Testis (tissue), 3 donors: Measurements from ENCODE around the gene SCNN1A. TPM values are rescaled to one million over a fixed set of nuclear protein-coding genes. Genes with fewer than 3 reads are reported as not detected.
A peak's percentile ranks its signal among the peaks of the same experiment; 100 is the strongest.

Experiments used
- DNase-seq: peaks from one replicate; pipeline ENCODE4 v3.0.0-alpha.2; 2019
- H3K27ac ChIP-seq, 2 donors: fragments of 200-600 bp; sonication (generic); one replicate each; pipeline ENCODE4 v1.5.1; 2019
- H3K27me3 ChIP-seq: fragments of 200-600 bp; sonication (generic); one replicate; pipeline ENCODE4 v1.5.1; 2019
- H3K36me3 ChIP-seq: fragments of 200-600 bp; sonication (generic); one replicate; pipeline ENCODE4 v1.5.1; 2017; ENCODE audit warnings: low read depth; ENCODE audit errors: missing control alignments
- H3K4me1 ChIP-seq: fragments of 200-600 bp; sonication (generic); one replicate; pipeline ENCODE4 v1.5.1; 2019
- H3K4me3 ChIP-seq, 2 donors: fragments of 200-600 bp; sonication (generic); one replicate each; pipeline ENCODE4 v1.5.1; 2017 to 2019
- H3K9me3 ChIP-seq: fragments of 200-600 bp; sonication (generic); one replicate; pipeline ENCODE4 v1.5.1; 2017
- POLR2A ChIP-seq: fragments of 450-650 bp; IDR thresholded peaks from one replicate; pipeline ENCODE4 v1.6.1; 2017; ENCODE audit warnings: antibody characterized with exemption, mild to moderate bottlenecking, moderate library complexity
- WGBS, 2 donors: methylation state at CpG; one replicate each; pipeline ENCODE4 v1.1.5; 2018; 5-methylcytosine and 5-hydroxymethylcytosine counted together
- intact Hi-C: fragments of 100-400 bp; cut with DNase I; formaldehyde crosslinking; loops from one replicate; pipeline ENCODE4 v1.15.1; 2023; ENCODE audit warnings: low total_unique reads
- polyA plus RNA-seq: library from polyadenylated mRNA; stranded (reverse); fragments of 350-450 nt; fragmentation: Illumina TruSeq; extraction: RNeasy Lipid Tissue Mini Kit (QIAGEN cat#74804); gene quantifications from one replicate; pipeline ENCODE4 v1.2.3, GENCODE V29; 2014; ENCODE audit warnings: low read depth, low replicate concordance; ENCODE audit not compliant: insufficient read depth
- total RNA-seq, 2 donors: library from RNA; depleted of rRNA; stranded (reverse); fragments of >200 nt; gene quantifications; one replicate each; pipeline ENCODE4 v1.2.3, GENCODE V29; 2016
- TF ChIP-seq, protein P1 (sequence below), 3 experiments: fragments of 450-650 bp in 2 of 3; fragments of 200-600 bp in 1 of 3; sonication (generic) in 1 of 3; IDR thresholded peaks; one replicate each; pipeline ENCODE4 v1.5.1; 2016 to 2019; ENCODE audit warnings: antibody characterized with exemption in 3 of 3, mild to moderate bottlenecking in 2 of 3, moderate library complexity in 1 of 3

Gene SCNN1A
- total and polyA plus RNA-seq, 3 donors from 2014 or later: 14.6 to 43.1 (median 22.7) TPM

DNA sequence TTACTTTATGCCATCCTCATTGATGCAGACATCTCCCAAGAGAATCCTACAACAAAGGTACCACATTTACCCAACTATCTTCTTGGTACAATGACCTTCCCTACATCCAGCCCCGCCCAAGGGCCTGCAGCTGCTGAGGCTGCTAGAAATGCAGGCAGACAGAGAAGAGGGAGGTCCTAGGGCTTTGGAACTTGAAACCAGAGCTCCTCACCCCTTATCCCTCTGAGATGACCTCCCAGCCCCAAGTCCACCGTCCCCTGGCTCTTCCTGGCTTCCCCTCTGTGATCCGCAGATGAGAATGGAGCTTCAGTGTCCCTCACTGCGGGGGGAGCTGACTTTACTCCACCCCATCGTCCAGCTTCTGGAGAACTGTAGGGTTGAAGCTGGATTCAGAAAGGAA, 31.8 kb downstream of the SCNN1A start:
- no peak for DNase-seq
- H3K4me3 ChIP-seq: no peak overlapping the region
- peak overlapping the region in 1 of 2 donors; percentile 98 for H3K27ac ChIP-seq
- whole genome bisulfite sequencing, 2 donors: 39 to 57% methylated on average over 5 of the region's 5 CpGs
- TF ChIP-seq POLR2A: no peak
- TF ChIP-seq, protein P1, sequence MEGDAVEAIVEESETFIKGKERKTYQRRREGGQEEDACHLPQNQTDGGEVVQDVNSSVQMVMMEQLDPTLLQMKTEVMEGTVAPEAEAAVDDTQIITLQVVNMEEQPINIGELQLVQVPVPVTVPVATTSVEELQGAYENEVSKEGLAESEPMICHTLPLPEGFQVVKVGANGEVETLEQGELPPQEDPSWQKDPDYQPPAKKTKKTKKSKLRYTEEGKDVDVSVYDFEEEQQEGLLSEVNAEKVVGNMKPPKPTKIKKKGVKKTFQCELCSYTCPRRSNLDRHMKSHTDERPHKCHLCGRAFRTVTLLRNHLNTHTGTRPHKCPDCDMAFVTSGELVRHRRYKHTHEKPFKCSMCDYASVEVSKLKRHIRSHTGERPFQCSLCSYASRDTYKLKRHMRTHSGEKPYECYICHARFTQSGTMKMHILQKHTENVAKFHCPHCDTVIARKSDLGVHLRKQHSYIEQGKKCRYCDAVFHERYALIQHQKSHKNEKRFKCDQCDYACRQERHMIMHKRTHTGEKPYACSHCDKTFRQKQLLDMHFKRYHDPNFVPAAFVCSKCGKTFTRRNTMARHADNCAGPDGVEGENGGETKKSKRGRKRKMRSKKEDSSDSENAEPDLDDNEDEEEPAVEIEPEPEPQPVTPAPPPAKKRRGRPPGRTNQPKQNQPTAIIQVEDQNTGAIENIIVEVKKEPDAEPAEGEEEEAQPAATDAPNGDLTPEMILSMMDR (IDR thresholded peaks at IDR 0.05): no peak
- H3K27me3 ChIP-seq: no peaks in the 10 kb centered on the region
- no peaks in the 10 kb centered on the region for H3K9me3 ChIP-seq
- intact Hi-C loops: no loop called here
- no peaks in the 10 kb centered on the region for H3K36me3 ChIP-seq
- H3K4me1 ChIP-seq: peaks cover 45% of the 10 kb centered on the region

DNA sequence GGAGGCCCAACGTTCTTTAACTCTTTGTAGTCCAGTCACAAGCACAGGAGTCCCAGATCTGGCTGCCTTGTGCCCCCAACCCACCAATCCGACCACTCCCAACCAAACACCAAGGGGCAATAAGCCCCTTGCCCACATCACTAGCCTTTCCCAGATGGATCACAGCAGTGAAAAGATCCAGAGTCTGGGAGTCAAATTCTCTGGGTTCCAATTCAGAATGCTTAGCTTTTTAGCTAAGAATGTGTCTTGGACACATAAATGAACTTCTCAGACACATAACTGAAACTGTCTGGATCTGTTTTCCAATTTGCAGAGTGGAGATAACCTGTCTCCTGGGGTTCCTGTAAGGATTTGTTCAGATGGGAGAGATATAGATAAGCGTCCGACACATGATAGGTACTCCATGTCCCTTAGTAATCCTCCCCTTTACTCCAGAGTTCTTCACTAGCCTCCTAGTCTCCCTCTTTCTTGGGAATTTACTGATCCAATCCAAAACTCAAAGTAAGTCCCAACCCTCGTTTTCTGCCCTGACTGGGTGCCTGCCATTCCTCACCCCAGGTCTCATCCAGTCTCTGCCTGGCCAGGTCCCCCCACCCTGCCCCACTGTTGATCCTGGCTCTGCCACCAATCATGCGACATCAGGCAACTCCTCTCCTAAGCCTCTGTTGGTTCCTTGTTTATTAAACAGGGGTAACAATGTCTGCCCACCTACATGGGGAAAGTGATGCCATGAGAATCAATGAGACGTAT, 33.0 kb downstream of the SCNN1A start:
- no peaks in the 10 kb centered on the region for H3K9me3 ChIP-seq
- no peaks in the 10 kb centered on the region for H3K36me3 ChIP-seq
- peak overlapping the region; percentile 94 to 98 for H3K27ac ChIP-seq
- peaks cover 49% of the 10 kb centered on the region for H3K4me1 ChIP-seq
- TF ChIP-seq, protein P1 (IDR thresholded peaks at IDR 0.05): no peak
- no peak for TF ChIP-seq POLR2A
- intact Hi-C loops: no loop called here
- no peak for DNase-seq
- WGBS, 2 donors: 36 to 46% methylated on average over 7 of the region's 7 CpGs
- peak overlapping the region; percentile 87 to 93 for H3K4me3 ChIP-seq
- no peaks in the 10 kb centered on the region for H3K27me3 ChIP-seq

DNA sequence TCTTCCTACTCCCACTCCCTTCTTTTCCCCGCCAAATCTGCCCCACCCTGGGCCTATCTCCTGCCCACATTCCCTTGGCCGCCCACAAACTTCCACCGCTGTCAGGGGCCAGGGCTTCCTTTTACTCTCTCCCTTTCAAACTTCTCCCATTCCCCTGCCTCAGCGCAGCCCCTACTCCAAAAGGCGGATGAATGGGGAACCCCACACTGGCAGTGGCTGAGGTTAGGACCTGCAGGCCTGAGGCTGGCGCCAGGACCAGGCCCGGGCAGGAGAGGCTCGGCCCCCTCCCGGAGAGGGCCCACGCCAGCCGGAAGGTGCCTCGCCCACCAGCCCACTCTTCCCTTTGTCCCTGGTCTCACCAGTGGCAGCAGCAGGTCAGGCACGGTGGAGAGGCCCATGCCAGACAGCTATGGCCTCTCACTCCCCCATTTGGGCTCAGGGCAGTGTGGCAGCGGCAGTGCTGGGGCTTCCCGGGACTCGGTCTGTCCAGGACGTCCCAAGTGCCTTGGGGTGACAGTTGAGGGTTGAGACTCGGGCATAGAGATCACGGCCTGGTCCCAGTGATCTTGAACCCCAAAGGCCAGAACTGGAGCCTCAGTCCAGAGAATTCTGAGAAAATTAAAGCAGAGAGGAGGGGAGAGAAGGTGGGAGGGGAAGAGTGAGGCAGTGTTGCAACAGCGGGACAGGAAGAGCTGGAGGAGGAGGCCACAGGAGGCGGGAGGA, 33.8 kb downstream of the SCNN1A start, which contains the start of gene TNFRSF1A:
Gene TNFRSF1A, minus strand, starts transcription at position 660 of the 723 bp plus-strand sequence. Its CDS starts 262 bp downstream, at position 398.
- intact Hi-C loops: no loop called here
- peak within 1 kb of the TSS; percentile 94 to 98 for H3K27ac ChIP-seq
- TF ChIP-seq, protein P1 (IDR thresholded peaks at IDR 0.05): no peak
- TF ChIP-seq POLR2A: no peak
- peak within 1 kb of the TSS; percentile 87 to 93 for H3K4me3 ChIP-seq
- peak; percentile 87 for DNase-seq
- H3K27me3 ChIP-seq: no peaks in the 10 kb centered on the region
- no peaks in the 10 kb centered on the region for H3K36me3 ChIP-seq
- H3K9me3 ChIP-seq: no peaks in the 10 kb centered on the region
- WGBS, 2 donors: 26 to 30% methylated on average over 12 to 21 of the region's 21 CpGs
- H3K4me1 ChIP-seq: peaks cover 53% of the 10 kb centered on the region

DNA sequence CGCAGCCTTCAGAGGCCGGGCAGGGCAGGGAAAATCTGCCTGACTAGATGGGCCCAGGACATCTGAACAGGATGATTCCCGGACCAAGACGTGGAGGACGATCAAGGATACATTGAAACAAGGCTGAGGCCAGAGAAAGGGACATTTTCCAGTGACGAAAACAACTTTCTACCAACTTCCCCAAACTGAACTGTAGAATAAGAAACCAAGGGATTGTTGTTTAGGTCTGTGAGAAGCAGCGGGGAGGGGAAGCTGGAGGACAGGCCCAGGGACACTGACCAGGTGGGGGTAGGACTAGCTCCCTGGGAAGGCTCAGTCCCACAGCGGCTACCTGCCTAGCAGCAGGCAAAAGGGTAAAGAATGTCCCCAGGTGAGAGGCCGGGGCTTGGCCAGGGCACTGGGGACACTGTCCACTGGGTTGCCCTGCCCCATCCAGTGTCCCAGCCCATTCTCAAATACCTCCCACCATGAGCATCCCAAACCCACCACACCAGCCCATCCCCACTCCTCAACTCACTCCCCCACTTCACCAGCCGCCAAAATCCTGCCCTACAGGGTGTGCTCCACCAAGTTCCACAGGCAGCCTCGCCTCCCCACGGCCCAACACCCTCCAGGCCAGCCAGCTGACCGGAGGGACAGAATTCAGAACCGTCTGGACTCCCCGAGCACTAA, 34.5 kb downstream of the SCNN1A start:
- Histone ChIP-seq H3K27ac (peak overlapping the region; percentile 94 to 98), H3K27me3 (no peaks in the 10 kb centered on the region), H3K4me1 (peaks cover 53% of the 10 kb centered on the region), H3K36me3 (no peaks in the 10 kb centered on the region), H3K9me3 (no peaks in the 10 kb centered on the region), H3K4me3 (peak overlapping the region; percentile 87 to 93)
- no peak for DNase-seq
- TF ChIP-seq, protein P1 (IDR thresholded peaks at IDR 0.05): no peak
- no peak for TF ChIP-seq POLR2A
- 22 to 28% methylated on average over 15 of the region's 15 CpGs for WGBS, 2 donors
- intact Hi-C loops: no loop called here
